SK-N-MC (cell line): ENCODE measurements around the gene GAL3ST3.

Source experiments
- EZH2 ChIP-seq: fragments of 200-600 bp; sonication (generic); IDR thresholded peaks from one replicate; pipeline ENCODE4 v1.6.1; 2017; ENCODE audit warnings: antibody characterized with exemption
- FOXP2 ChIP-seq: optimal IDR thresholded peaks from 2 replicates; pipeline ENCODE3; 2011; ENCODE audit warnings: mild to moderate bottlenecking, moderate library complexity; ENCODE audit not compliant: insufficient read depth; ENCODE audit errors: extremely low read length, control extremely low read depth
- POLR2AphosphoS5 ChIP-seq: IDR thresholded peaks from 2 replicates; pipeline ENCODE4 v1.6.1; 2012; ENCODE audit warnings: mild to moderate bottlenecking, low read depth, low read length, borderline replicate concordance

GRCh38 chr11:66004186-66004585 lies 44.8 kb downstream of the GAL3ST3 start:
- TF ChIP-seq POLR2AphosphoS5 (no peak), EZH2 (no peak), FOXP2 (no peak)
